ENCODE data around the gene IRAK1. TPM values are rescaled to one million over a fixed set of nuclear protein-coding genes. Genes with fewer than 3 reads are reported as not detected.

IRAK1 gene
- total and polyA plus RNA-seq, 5 donors from 2014 or later: 23.7 to 64.7 (median 28.2) TPM

- Mint-ChIP-seq H3K27ac (peak overlapping the region in 1 of 3 donors; percentile 1), H3K27me3 (no peaks in the 10 kb centered on the region), H3K4me1 (peaks cover 4 to 50% (median 19%) of the 10 kb centered on the region in 4 donors), H3K36me3 (peaks cover 8% of the 10 kb centered on the region), H3K4me3 (no peak overlapping the region), H3K9me3 (no peaks in the 10 kb centered on the region)
- no peaks in the 10 kb centered on the region for H3K9me3 ChIP-seq (ENCODE audit: control insufficient read depth in 2 of 2, low read length in 2 of 2)
- no peaks in the 10 kb centered on the region for H3K27me3 ChIP-seq (ENCODE audit: control insufficient read depth, insufficient read depth, low read length)
- peaks cover 13% of the 10 kb centered on the region for H3K36me3 ChIP-seq (ENCODE audit: control insufficient read depth, insufficient read depth, low read length)
- DNase-seq (no peak), ATAC-seq (ENCODE audit: low read depth in 2 of 2) (no peak)
- H3K4me3 ChIP-seq (ENCODE audit: low read depth, low read length): no peak overlapping the region
- no peak overlapping the region for H3K27ac ChIP-seq (ENCODE audit: insufficient read depth, low read length, poor library complexity, severe bottlenecking)
- H3K4me1 ChIP-seq (ENCODE audit: control insufficient read depth, insufficient read depth, low read length, poor library complexity, severe bottlenecking): peaks cover 4% of the 10 kb centered on the region
These were observed 19.0 kb upstream of the IRAK1 start for GRCh38 chrX:154038656-154039055.

- Mint-ChIP-seq H3K27ac (peak overlapping the region in 1 of 3 donors; percentile 5), H3K36me3 (peaks cover 8% of the 10 kb centered on the region), H3K4me1 (peaks cover 4 to 54% (median 19%) of the 10 kb centered on the region in 4 donors), H3K27me3 (no peaks in the 10 kb centered on the region), H3K9me3 (no peaks in the 10 kb centered on the region), H3K4me3 (no peak overlapping the region)
- ATAC-seq (ENCODE audit: low read depth in 2 of 2) (no peak), DNase-seq (no peak)
- Histone ChIP-seq H3K4me1 (ENCODE audit: control insufficient read depth, insufficient read depth, low read length, poor library complexity, severe bottlenecking) (peaks cover 4% of the 10 kb centered on the region), H3K27me3 (ENCODE audit: control insufficient read depth, insufficient read depth, low read length) (no peaks in the 10 kb centered on the region), H3K9me3 (ENCODE audit: control insufficient read depth in 2 of 2, low read length in 2 of 2) (no peaks in the 10 kb centered on the region), H3K36me3 (ENCODE audit: control insufficient read depth, insufficient read depth, low read length) (peaks cover 13% of the 10 kb centered on the region), H3K27ac (ENCODE audit: insufficient read depth, low read length, poor library complexity, severe bottlenecking) (no peak overlapping the region), H3K4me3 (ENCODE audit: low read depth, low read length) (no peak overlapping the region)
These were observed 18.1 kb upstream of the IRAK1 start for GRCh38 chrX:154037754-154038153.

GRCh38 chrX:154036513-154036912 is 16.8 kb upstream of the IRAK1 start:
- no peak overlapping the region for H3K4me3 ChIP-seq (ENCODE audit: low read depth, low read length)
- peaks cover 4% of the 10 kb centered on the region for H3K4me1 ChIP-seq (ENCODE audit: control insufficient read depth, insufficient read depth, low read length, poor library complexity, severe bottlenecking)
- DNase-seq (peak in 2 of 3 donors; percentile 26 to 58), ATAC-seq (ENCODE audit: low read depth in 2 of 2) (peak in 1 of 2 donors; percentile 56)
- H3K27ac ChIP-seq (ENCODE audit: insufficient read depth, low read length, poor library complexity, severe bottlenecking): no peak overlapping the region
- H3K36me3 ChIP-seq (ENCODE audit: control insufficient read depth, insufficient read depth, low read length): peaks cover 20% of the 10 kb centered on the region
- H3K27me3 ChIP-seq (ENCODE audit: control insufficient read depth, insufficient read depth, low read length): no peaks in the 10 kb centered on the region
- Mint-ChIP-seq H3K27ac (peak overlapping the region in 2 of 3 donors; percentile 81 to 83), H3K27me3 (no peaks in the 10 kb centered on the region), H3K9me3 (peaks cover 0 to 5% (median 0%) of the 10 kb centered on the region in 7 donors), H3K4me1 (peaks cover 4 to 46% (median 19%) of the 10 kb centered on the region in 4 donors), H3K36me3 (peaks cover 8% of the 10 kb centered on the region), H3K4me3 (peak overlapping the region in 2 of 4 donors; percentile 33 to 48)
- H3K9me3 ChIP-seq (ENCODE audit: control insufficient read depth in 2 of 2, low read length in 2 of 2): no peaks in the 10 kb centered on the region

GRCh38 chrX:154033848-154034247 is 14.1 kb upstream of the IRAK1 start:
- ATAC-seq (ENCODE audit: low read depth in 2 of 2) (no peak), DNase-seq (no peak)
- H3K27ac Mint-ChIP-seq: peak overlapping the region in 1 of 3 donors; percentile 36
- H3K4me3 Mint-ChIP-seq: peak overlapping the region in 1 of 4 donors; percentile 39
- peaks cover 0 to 5% (median 0%) of the 10 kb centered on the region in 7 donors for H3K9me3 Mint-ChIP-seq
- H3K4me1 Mint-ChIP-seq: peaks cover 0 to 26% (median 10%) of the 10 kb centered on the region in 4 donors
- H3K27ac ChIP-seq (ENCODE audit: insufficient read depth, low read length, poor library complexity, severe bottlenecking): no peak overlapping the region
- peaks cover 31% of the 10 kb centered on the region for H3K36me3 ChIP-seq (ENCODE audit: control insufficient read depth, insufficient read depth, low read length)
- H3K4me3 ChIP-seq (ENCODE audit: low read depth, low read length): no peak overlapping the region
- H3K9me3 ChIP-seq (ENCODE audit: control insufficient read depth in 2 of 2, low read length in 2 of 2): no peaks in the 10 kb centered on the region
- H3K36me3 Mint-ChIP-seq: peaks cover 1% of the 10 kb centered on the region
- no peaks in the 10 kb centered on the region for H3K27me3 ChIP-seq (ENCODE audit: control insufficient read depth, insufficient read depth, low read length)
- H3K27me3 Mint-ChIP-seq: no peaks in the 10 kb centered on the region
- peaks cover 4% of the 10 kb centered on the region for H3K4me1 ChIP-seq (ENCODE audit: control insufficient read depth, insufficient read depth, low read length, poor library complexity, severe bottlenecking)

- Histone ChIP-seq H3K27ac (ENCODE audit: insufficient read depth, low read length, poor library complexity, severe bottlenecking) (no peak overlapping the region), H3K9me3 (ENCODE audit: control insufficient read depth in 2 of 2, low read length in 2 of 2) (no peaks in the 10 kb centered on the region), H3K36me3 (ENCODE audit: control insufficient read depth, insufficient read depth, low read length) (peaks cover 30% of the 10 kb centered on the region), H3K27me3 (ENCODE audit: control insufficient read depth, insufficient read depth, low read length) (no peaks in the 10 kb centered on the region), H3K4me3 (ENCODE audit: low read depth, low read length) (no peak overlapping the region), H3K4me1 (ENCODE audit: control insufficient read depth, insufficient read depth, low read length, poor library complexity, severe bottlenecking) (peaks cover 4% of the 10 kb centered on the region)
- Mint-ChIP-seq H3K9me3 (peaks cover 0 to 5% (median 0%) of the 10 kb centered on the region in 7 donors), H3K27ac (no peak overlapping the region), H3K36me3 (peaks cover 3% of the 10 kb centered on the region), H3K4me3 (no peak overlapping the region), H3K27me3 (no peaks in the 10 kb centered on the region), H3K4me1 (peaks cover 0 to 32% (median 11%) of the 10 kb centered on the region in 4 donors)
- DNase-seq (no peak), ATAC-seq (ENCODE audit: low read depth in 2 of 2) (no peak)
These were observed 13.0 kb upstream of the IRAK1 start for GRCh38 chrX:154032653-154033052.

GRCh38 chrX:154032160-154032559 is 12.5 kb upstream of the IRAK1 start:
- no peak overlapping the region for H3K27ac Mint-ChIP-seq
- no peak overlapping the region for H3K4me3 Mint-ChIP-seq

GRCh38 chrX:154030715-154031305 is 11.1 kb upstream of the IRAK1 start:
- peaks cover 3% of the 10 kb centered on the region for H3K36me3 Mint-ChIP-seq
- Histone ChIP-seq H3K36me3 (ENCODE audit: control insufficient read depth, insufficient read depth, low read length) (peaks cover 35% of the 10 kb centered on the region), H3K4me1 (ENCODE audit: control insufficient read depth, insufficient read depth, low read length, poor library complexity, severe bottlenecking) (no peaks in the 10 kb centered on the region), H3K27ac (ENCODE audit: insufficient read depth, low read length, poor library complexity, severe bottlenecking) (no peak overlapping the region), H3K27me3 (ENCODE audit: control insufficient read depth, insufficient read depth, low read length) (no peaks in the 10 kb centered on the region), H3K9me3 (ENCODE audit: control insufficient read depth in 2 of 2, low read length in 2 of 2) (no peaks in the 10 kb centered on the region), H3K4me3 (ENCODE audit: low read depth, low read length) (no peak overlapping the region)
- no peaks in the 10 kb centered on the region for H3K27me3 Mint-ChIP-seq
- peaks cover 0 to 5% (median 0%) of the 10 kb centered on the region in 7 donors for H3K9me3 Mint-ChIP-seq
- H3K4me3 Mint-ChIP-seq: no peak overlapping the region
- ATAC-seq (ENCODE audit: low read depth in 2 of 2) (no peak), DNase-seq (no peak)
- no peak overlapping the region for H3K27ac Mint-ChIP-seq
- H3K4me1 Mint-ChIP-seq: peaks cover 0 to 16% (median 9%) of the 10 kb centered on the region in 4 donors

More at GRCh38 chrX:154032160-154032559, 12.5 kb upstream of the IRAK1 start:
- H3K36me3 ChIP-seq (ENCODE audit: control insufficient read depth, insufficient read depth, low read length): peaks cover 32% of the 10 kb centered on the region
- Mint-ChIP-seq H3K4me1 (peaks cover 0 to 27% (median 11%) of the 10 kb centered on the region in 4 donors), H3K27me3 (no peaks in the 10 kb centered on the region), H3K9me3 (peaks cover 0 to 5% (median 0%) of the 10 kb centered on the region in 7 donors), H3K36me3 (peaks cover 3% of the 10 kb centered on the region)
- H3K27me3 ChIP-seq (ENCODE audit: control insufficient read depth, insufficient read depth, low read length): no peaks in the 10 kb centered on the region
- H3K9me3 ChIP-seq (ENCODE audit: control insufficient read depth in 2 of 2, low read length in 2 of 2): no peaks in the 10 kb centered on the region
- no peak for DNase-seq
- H3K4me1 ChIP-seq (ENCODE audit: control insufficient read depth, insufficient read depth, low read length, poor library complexity, severe bottlenecking): peaks cover 4% of the 10 kb centered on the region
- no peak overlapping the region for H3K4me3 ChIP-seq (ENCODE audit: low read depth, low read length)
- H3K27ac ChIP-seq (ENCODE audit: insufficient read depth, low read length, poor library complexity, severe bottlenecking): no peak overlapping the region
- no peak for ATAC-seq (ENCODE audit: low read depth in 2 of 2)

GRCh38 chrX:154030266-154030665 is 10.6 kb upstream of the IRAK1 start:
- Mint-ChIP-seq H3K27ac (no peak overlapping the region), H3K4me3 (no peak overlapping the region), H3K27me3 (no peaks in the 10 kb centered on the region), H3K9me3 (peaks cover 0 to 5% (median 0%) of the 10 kb centered on the region in 7 donors), H3K36me3 (peaks cover 3% of the 10 kb centered on the region), H3K4me1 (peaks cover 3 to 15% (median 9%) of the 10 kb centered on the region in 4 donors)
- Histone ChIP-seq H3K9me3 (ENCODE audit: control insufficient read depth in 2 of 2, low read length in 2 of 2) (no peaks in the 10 kb centered on the region), H3K27me3 (ENCODE audit: control insufficient read depth, insufficient read depth, low read length) (no peaks in the 10 kb centered on the region), H3K4me3 (ENCODE audit: low read depth, low read length) (no peak overlapping the region), H3K4me1 (ENCODE audit: control insufficient read depth, insufficient read depth, low read length, poor library complexity, severe bottlenecking) (no peaks in the 10 kb centered on the region), H3K27ac (ENCODE audit: insufficient read depth, low read length, poor library complexity, severe bottlenecking) (no peak overlapping the region), H3K36me3 (ENCODE audit: control insufficient read depth, insufficient read depth, low read length) (peaks cover 35% of the 10 kb centered on the region)
- ATAC-seq (ENCODE audit: low read depth in 2 of 2): no peak
- DNase-seq: no peak
